Measurements from ENCODE around the gene ADAMTSL3. TPM values are rescaled to one million over a fixed set of nuclear protein-coding genes. Genes with fewer than 3 reads are reported as not detected.

Gene ADAMTSL3
- total and polyA plus RNA-seq, 2 of the 8 experiments (the other 6 are each of a cell fraction or from before 2014, with no cell fraction given), result 0.35 to 1.4 TPM

DNA sequence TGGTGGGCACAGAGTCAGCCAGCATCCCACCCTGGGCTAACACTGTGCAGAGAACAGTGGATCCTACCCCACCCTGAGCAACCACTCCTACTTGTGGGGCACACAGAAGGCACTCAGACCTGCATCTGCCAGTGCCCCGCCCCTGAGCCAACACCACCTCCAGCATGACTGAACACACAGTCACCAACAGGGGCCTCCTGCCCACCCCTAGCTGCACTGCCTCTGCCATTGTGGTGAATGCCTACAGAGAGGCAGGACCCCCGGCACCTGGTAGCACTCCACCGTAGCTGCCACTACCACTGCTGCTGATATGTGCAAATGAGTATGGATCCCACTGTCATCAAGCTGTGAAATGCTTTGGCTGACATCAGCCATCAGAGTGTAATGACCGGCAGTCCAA, 123.1 kb downstream of the ADAMTSL3 start:
- Histone ChIP-seq H4K5ac (ENCODE audit: insufficient read length, low read depth, low read length) (no peak overlapping the region), H2AK5ac (ENCODE audit: low read depth, low read length) (no peak overlapping the region), H3K4me1 (replicated peaks in 1 of 4; ENCODE audit: control insufficient read depth in 3 of 4, insufficient read depth in 4 of 4, low read length in 3 of 4) (no peaks in the 10 kb centered on the region), H3K4ac (replicated peaks; ENCODE audit: insufficient read length, low read depth, low read length) (no peak overlapping the region), H3K23ac (ENCODE audit: insufficient read length) (no peak overlapping the region), H3K27ac (ENCODE audit: low read depth, low read length) (no peak overlapping the region), H4K20me1 (replicated peaks in 1 of 2; ENCODE audit: control insufficient read depth in 1 of 2, insufficient read depth in 2 of 2, low read length in 2 of 2) (no peaks in the 10 kb centered on the region), H3K4me2 (ENCODE audit: insufficient read depth in 1 of 2, low read depth in 2 of 2, low read length in 2 of 2) (no peak overlapping the region), H2BK20ac (ENCODE audit: low read length) (no peak overlapping the region), H2BK15ac (ENCODE audit: low read length) (no peak overlapping the region), H2AFZ (ENCODE audit: low read length) (no peak overlapping the region), H3K9ac (replicated peaks in 1 of 4; ENCODE audit: extremely low read depth in 1 of 4, low read depth in 3 of 4, low read length in 3 of 4) (no peak overlapping the region), H3K79me1 (ENCODE audit: low read depth, low read length) (no peaks in the 10 kb centered on the region), H3K27me3 (replicated peaks in 1 of 4; ENCODE audit: control insufficient read depth in 3 of 4, extremely low read depth in 1 of 4, insufficient read depth in 3 of 4, low read length in 3 of 4) (no peaks in the 10 kb centered on the region; a peak in 1 of 7 replicates), H2BK12ac (ENCODE audit: low read depth, low read length) (no peak overlapping the region), H4K91ac (replicated peaks; ENCODE audit: insufficient read length, low read length) (no peak overlapping the region), H2BK5ac (ENCODE audit: low read depth, low read length) (no peak overlapping the region), H4K8ac (ENCODE audit: extremely low read depth, insufficient read depth, low read length) (no peak overlapping the region), H2BK120ac (replicated peaks; ENCODE audit: low read depth, low read length) (no peak overlapping the region), H3K56ac (replicated peaks; ENCODE audit: insufficient read length, low read depth, low read length) (no peak overlapping the region), H3K18ac (ENCODE audit: extremely low read depth, low read length) (no peak overlapping the region), H3K79me2 (ENCODE audit: control insufficient read depth in 1 of 2, insufficient read depth in 2 of 2, low read length in 2 of 2) (no peaks in the 10 kb centered on the region), H3K14ac (ENCODE audit: insufficient read length) (no peak overlapping the region), H3K9me3 (ENCODE audit: insufficient read depth in 2 of 2, low read depth in 1 of 2, low read length in 1 of 2) (no peaks in the 10 kb centered on the region), H3K4me3 (ENCODE audit: extremely low read depth in 1 of 4, insufficient read depth in 2 of 4, low read depth in 3 of 4, low read length in 4 of 4) (no peak overlapping the region), H3K23me2 (ENCODE audit: low read depth, low read length) (no peaks in the 10 kb centered on the region), H3K36me3 (ENCODE audit: control insufficient read depth in 2 of 4, insufficient read depth in 4 of 4, low read length in 3 of 4) (no peaks in the 10 kb centered on the region)
- DNase-seq (ENCODE audit: low read depth in 1 of 2, low spot score in 2 of 2) (no peak), FAIRE-seq (no peak)
- ChIA-PET POLR2A (ENCODE audit: partially characterized antibody) (no interaction called here), CTCF (ENCODE audit: partially characterized antibody) (interaction anchor here (1.4 kb wide), 1 partner anchor 258 kb away, joined by 4 read pairs; no protein-coding TSS in a partner anchor)
- WGBS, 2 experiments (ENCODE audit: extremely low coverage in 1 of 2, insufficient coverage in 1 of 2, insufficient read length in 1 of 2, insufficient replicate concordance in 2 of 2, low coverage in 1 of 2, low lambda C conversion rate in 2 of 2, missing lambda C conversion rate in 1 of 2), result 94% methylated on average over 4 of the region's 4 CpGs; no CpG with 5 or more reads in 1 of the 2 experiments
- no peak for TF ChIP-seq TAF7 (optimal IDR thresholded peaks at IDR 0.05; ENCODE audit: borderline replicate concordance, low read depth, low read length)
- no peak for TF ChIP-seq KDM5A (IDR thresholded peaks at IDR 0.05; ENCODE audit: low read length)
- TF ChIP-seq EZH2 (IDR thresholded peaks at IDR 0.05; ENCODE audit: low read depth, low read length, severe bottlenecking), result no peak
- TF ChIP-seq, protein P1, sequence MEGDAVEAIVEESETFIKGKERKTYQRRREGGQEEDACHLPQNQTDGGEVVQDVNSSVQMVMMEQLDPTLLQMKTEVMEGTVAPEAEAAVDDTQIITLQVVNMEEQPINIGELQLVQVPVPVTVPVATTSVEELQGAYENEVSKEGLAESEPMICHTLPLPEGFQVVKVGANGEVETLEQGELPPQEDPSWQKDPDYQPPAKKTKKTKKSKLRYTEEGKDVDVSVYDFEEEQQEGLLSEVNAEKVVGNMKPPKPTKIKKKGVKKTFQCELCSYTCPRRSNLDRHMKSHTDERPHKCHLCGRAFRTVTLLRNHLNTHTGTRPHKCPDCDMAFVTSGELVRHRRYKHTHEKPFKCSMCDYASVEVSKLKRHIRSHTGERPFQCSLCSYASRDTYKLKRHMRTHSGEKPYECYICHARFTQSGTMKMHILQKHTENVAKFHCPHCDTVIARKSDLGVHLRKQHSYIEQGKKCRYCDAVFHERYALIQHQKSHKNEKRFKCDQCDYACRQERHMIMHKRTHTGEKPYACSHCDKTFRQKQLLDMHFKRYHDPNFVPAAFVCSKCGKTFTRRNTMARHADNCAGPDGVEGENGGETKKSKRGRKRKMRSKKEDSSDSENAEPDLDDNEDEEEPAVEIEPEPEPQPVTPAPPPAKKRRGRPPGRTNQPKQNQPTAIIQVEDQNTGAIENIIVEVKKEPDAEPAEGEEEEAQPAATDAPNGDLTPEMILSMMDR (IDR thresholded peaks at IDR 0.05; ENCODE audit: control extremely low read depth in 1 of 3, insufficient read depth in 1 of 3, low read depth in 1 of 3, low read length in 3 of 3), result no peak
- no peak for TF ChIP-seq SIRT6 (IDR thresholded peaks at IDR 0.05; ENCODE audit: low read length)
- no peak for TF ChIP-seq RNF2 (IDR thresholded peaks at IDR 0.05; ENCODE audit: borderline replicate concordance, low read depth, low read length, missing control alignments, poor library complexity, severe bottlenecking)
- TF ChIP-seq RFX5 (IDR thresholded peaks at IDR 0.05; ENCODE audit: borderline replicate concordance, low read depth, low read length), result no peak
- TF ChIP-seq POLR2AphosphoS5 (IDR thresholded peaks at IDR 0.05; ENCODE audit: low read depth, low read length), result no peak
- no peak for TF ChIP-seq BACH1 (IDR thresholded peaks at IDR 0.05; ENCODE audit: low read length)
- no peak for TF ChIP-seq SIX5 (IDR thresholded peaks at IDR 0.05; ENCODE audit: low read depth, low read length)
- TF ChIP-seq CBX8 (IDR thresholded peaks at IDR 0.05; ENCODE audit: borderline replicate concordance, low read depth, low read length), result no peak
- no peak for TF ChIP-seq ZNF274 (IDR thresholded peaks at IDR 0.05; ENCODE audit: borderline replicate concordance, extremely low read depth, low read length)
